GM23338 (cell line): ENCODE measurements around the gene NEURL3.

Source experiments
- CREB1 ChIP-seq: fragments of 250-450 bp; sonication (Bioruptor Pico); IDR thresholded peaks from 2 replicates; pipeline ENCODE4 v1.5.0; 2020; ENCODE audit warnings: low read depth, mild to moderate bottlenecking, moderate library complexity
- CTCF ChIP-seq, 2 experiments: fragments of 200-600 bp in 1 of 2; sonication (generic) in 1 of 2; conservative IDR thresholded peaks; 2 replicates each; pipeline versions ENCODE4 v1.5.1 to v1.6.1; 2016 to 2017; ENCODE audit warnings: antibody characterized with exemption in 2 of 2, low read depth in 2 of 2, mild to moderate bottlenecking in 2 of 2, moderate library complexity in 1 of 2
- EZH2 ChIP-seq: fragments of 200-600 bp; sonication (generic); IDR thresholded peaks from one replicate; pipeline ENCODE4 v1.8.0; 2017; ENCODE audit warnings: antibody characterized with exemption, mild to moderate bottlenecking, low read depth; ENCODE audit not compliant: unreplicated experiment
- EZH2phosphoT487 ChIP-seq: fragments of 200-600 bp; sonication (generic); IDR thresholded peaks from one replicate; pipeline ENCODE4 v1.8.1; 2018; ENCODE audit warnings: antibody characterized with exemption; ENCODE audit not compliant: unreplicated experiment
- JUNB ChIP-seq: IDR thresholded peaks from one replicate; pipeline ENCODE4 v1.6.1; 2016; ENCODE audit warnings: antibody characterized with exemption; ENCODE audit not compliant: unreplicated experiment
- POLR2AphosphoS5 ChIP-seq: IDR thresholded peaks from 2 replicates; pipeline ENCODE4 v1.6.1; 2016; ENCODE audit warnings: antibody characterized with exemption, low read depth
- REST ChIP-seq: IDR thresholded peaks from one replicate; pipeline ENCODE4 v1.6.1; 2018; ENCODE audit warnings: antibody characterized with exemption; ENCODE audit not compliant: unreplicated experiment

DNA sequence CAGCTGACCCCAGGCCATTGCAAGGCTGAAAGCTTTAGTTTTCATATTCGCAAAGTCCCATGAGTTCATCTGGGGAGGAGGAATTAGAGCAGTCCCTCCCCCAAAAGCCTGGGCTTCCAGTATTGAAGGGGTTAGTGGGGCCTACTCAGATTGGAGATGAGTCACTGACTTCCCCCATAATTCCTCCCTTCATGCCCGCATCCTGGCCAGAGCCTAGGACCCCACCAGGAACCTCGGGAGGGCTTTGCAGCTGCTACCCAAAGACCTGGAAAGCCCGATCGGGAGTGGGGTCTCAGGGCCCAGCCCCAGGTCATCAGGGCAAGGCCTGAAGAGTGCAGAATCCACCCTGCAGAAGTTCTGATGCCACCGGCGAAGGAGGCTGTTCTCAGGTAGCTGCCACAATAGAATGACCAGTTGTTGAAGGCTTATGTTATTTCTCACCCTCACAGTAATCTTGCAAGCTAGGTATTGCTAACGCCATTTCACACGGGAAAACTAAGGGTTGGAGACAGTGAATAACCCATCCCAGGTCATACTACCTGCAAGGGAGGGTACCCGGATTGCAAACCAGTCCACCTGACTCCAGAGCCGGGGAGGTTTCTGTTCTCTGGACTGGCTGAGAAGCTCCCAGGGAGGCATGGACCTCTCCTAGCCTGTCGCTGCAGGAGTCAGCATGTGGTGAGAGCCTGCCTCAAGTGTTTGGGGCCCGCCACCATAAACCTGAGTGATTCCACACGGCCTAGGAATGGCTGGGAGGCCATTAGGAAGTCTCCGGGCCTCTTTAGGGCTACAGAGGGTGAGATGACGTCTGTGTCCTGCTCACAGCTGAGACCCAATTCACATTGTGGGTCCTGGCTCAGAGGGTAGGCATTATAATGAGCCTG, 25.6 kb upstream of the NEURL3 start:
- TF ChIP-seq CTCF (conservative IDR thresholded peaks at IDR 0.05; ENCODE audit: low read depth in 2 of 2) (no peak), EZH2phosphoT487 (no peak), EZH2 (no peak), JUNB (no peak), REST (no peak), CREB1 (no peak), POLR2AphosphoS5 (no peak)
